ENCODE measurements around the gene BAZ2A. TPM values are rescaled to one million over a fixed set of nuclear protein-coding genes. Genes with fewer than 3 reads are reported as not detected.

Gene BAZ2A
- total and polyA plus RNA-seq, 10 donors: 8.8 to 238 (median 158) TPM

GRCh38 chr12:56637621-56638020, 7.5 kb upstream of the BAZ2A start:
- no peak for DNase-seq
- intact Hi-C loops (cut with DNase I; ENCODE audit: low total_unique reads): no loop called here
- Histone ChIP-seq H3K27ac (peak overlapping the region in 7 of 8 donors; percentile 93 to 98 (median 95)), H3K9me3 (no peaks in the 10 kb centered on the region), H3K4me3 (no peak overlapping the region), H3K4me1 (peaks cover 29 to 96% (median 56%) of the 10 kb centered on the region in 6 donors), H3K36me3 (peaks cover 3 to 56% (median 54%) of the 10 kb centered on the region in 6 donors), H3K27me3 (replicated peaks in 1 of 7) (no peaks in the 10 kb centered on the region)
- no peak for TF ChIP-seq CTCF (IDR thresholded peaks at IDR 0.05 in 8 of 11, conservative IDR thresholded peaks at IDR 0.05 in 3 of 11)
- no peak for TF ChIP-seq POLR2A (IDR thresholded peaks at IDR 0.05)
- no peak for TF ChIP-seq POLR2AphosphoS5 (IDR thresholded peaks at IDR 0.05)
- WGBS, 5 donors: 49 to 78% (median 61%) methylated on average over 2 of the region's 2 CpGs

- 3 to 7% (median 5%) methylated on average over 10 to 12 of the region's 12 CpGs for WGBS, 5 donors
- Histone ChIP-seq H3K27me3 (replicated peaks in 1 of 7) (no peaks in the 10 kb centered on the region), H3K4me1 (peaks cover 35 to 96% (median 60%) of the 10 kb centered on the region in 6 donors), H3K27ac (peak overlapping the region; percentile 81 to 98 (median 94)), H3K9me3 (no peaks in the 10 kb centered on the region), H3K4me3 (peak overlapping the region; percentile 15 to 95 (median 76)), H3K36me3 (peaks cover 0 to 49% (median 47%) of the 10 kb centered on the region in 6 donors)
- intact Hi-C loops (cut with DNase I; ENCODE audit: low total_unique reads): no loop called here
- TF ChIP-seq POLR2A (IDR thresholded peaks at IDR 0.05) (no peak), POLR2AphosphoS5 (IDR thresholded peaks at IDR 0.05) (peak; percentile 74 to 87 (median 81)), CTCF (IDR thresholded peaks at IDR 0.05 in 8 of 11, conservative IDR thresholded peaks at IDR 0.05 in 3 of 11) (peak; percentile 16 to 83 (median 52))
- peak; percentile 97 for DNase-seq
These were observed 6.8 kb upstream of the BAZ2A start for GRCh38 chr12:56636675-56637540.

- WGBS, 5 donors: 1% methylated on average over 13 to 20 of the region's 20 CpGs
- intact Hi-C loops (cut with DNase I; ENCODE audit: low total_unique reads): no loop called here
- peak; percentile 94 for DNase-seq
- Histone ChIP-seq H3K9me3 (no peaks in the 10 kb centered on the region), H3K4me3 (peak overlapping the region; percentile 32 to 95 (median 76)), H3K36me3 (peaks cover 0 to 40% (median 38%) of the 10 kb centered on the region in 6 donors), H3K4me1 (peaks cover 44 to 96% (median 65%) of the 10 kb centered on the region in 6 donors), H3K27ac (peak overlapping the region; percentile 81 to 98 (median 94)), H3K27me3 (replicated peaks in 1 of 7) (no peaks in the 10 kb centered on the region)
- TF ChIP-seq POLR2A (IDR thresholded peaks at IDR 0.05) (peak in 1 of 3 donors; percentile 73), CTCF (IDR thresholded peaks at IDR 0.05 in 8 of 11, conservative IDR thresholded peaks at IDR 0.05 in 3 of 11) (no peak), POLR2AphosphoS5 (IDR thresholded peaks at IDR 0.05) (peak; percentile 73 to 83 (median 81))
These were observed 5.9 kb upstream of the BAZ2A start for GRCh38 chr12:56635806-56636674.

Measured in spleen (tissue), 11 donors.